PC-9 (cell line): Measurements from ENCODE around the gene SSNA1. TPM values are rescaled to one million over a fixed set of nuclear protein-coding genes. Genes with fewer than 3 reads are reported as not detected.

Experiments
- BruUV-seq: library from RNA; stranded (reverse); fragments of 400-500 nt; replicated peaks from 2 replicates; lab custom pipeline; 2021; lab: Mats Ljungman, UMichigan
- CTCF ChIA-PET: fragments of 300-600 bp; sonication (Branson Sonifier 250); formaldehyde crosslinking; loops from one replicate; lab custom pipeline; 2022; ENCODE audit warnings: antibody characterized with exemption; lab: Charles Lee
- POLR2A ChIA-PET: fragments of 300-600 bp; sonication (Branson Sonifier 250); formaldehyde crosslinking; loops from one replicate; lab custom pipeline; 2022; ENCODE audit warnings: antibody characterized with exemption; ENCODE audit not compliant: unreplicated experiment; lab: Charles Lee
- DNase-seq, 2 experiments: peaks; one replicate each; pipeline versions ENCODE4 v3.0.0 to v3.0.0-alpha.2; 2015 to 2022; ENCODE audit warnings: mixed read lengths in 1 of 2
- H2AFZ ChIP-seq: fragments of 200-600 bp; sonication (generic); 2 replicates; pipeline ENCODE4 v1.8.1; 2017; ENCODE audit warnings: antibody characterized with exemption
- H3F3A ChIP-seq: fragments of 200-600 bp; sonication (generic); 2 replicates; pipeline ENCODE4 v1.8.1; 2017; ENCODE audit warnings: antibody characterized with exemption, mild to moderate bottlenecking, low read depth; ENCODE audit not compliant: insufficient read depth
- H3K27ac ChIP-seq: fragments of 200-600 bp; sonication (generic); 2 replicates; pipeline ENCODE4 v1.6.1; 2016; ENCODE audit warnings: mixed run types
- H3K27me3 ChIP-seq: fragments of 200-600 bp; sonication (generic); 2 replicates; pipeline ENCODE4 v1.6.1; 2016; ENCODE audit warnings: low read depth, mixed run types; ENCODE audit not compliant: insufficient read depth
- H3K36me3 ChIP-seq: fragments of 200-600 bp; sonication (generic); 2 replicates; pipeline ENCODE4 v1.6.1; 2016; ENCODE audit warnings: low read depth, mixed run types
- H3K4me1 ChIP-seq: fragments of 200-600 bp; sonication (generic); replicated peaks from 2 replicates; pipeline ENCODE4 v1.6.1; 2016; ENCODE audit warnings: mixed run types; ENCODE audit not compliant: insufficient read depth
- H3K4me2 ChIP-seq: fragments of 200-600 bp; sonication (generic); 2 replicates; pipeline ENCODE4 v1.6.1; 2017; ENCODE audit warnings: mixed run types
- H3K4me3 ChIP-seq: fragments of 200-600 bp; sonication (generic); 2 replicates; pipeline ENCODE4 v1.6.1; 2016; ENCODE audit warnings: mixed run types
- H3K79me2 ChIP-seq: fragments of 200-600 bp; sonication (generic); 2 replicates; pipeline ENCODE4 v1.6.1; 2017; ENCODE audit warnings: low read depth, mixed run types
- H3K9me2 ChIP-seq: fragments of 200-600 bp; sonication (generic); 2 replicates; pipeline ENCODE4 v1.8.1; 2017; ENCODE audit warnings: mild to moderate bottlenecking; ENCODE audit not compliant: insufficient read depth
- H3K9me3 ChIP-seq: fragments of 200-600 bp; sonication (generic); 2 replicates; pipeline ENCODE4 v1.8.1; 2016; ENCODE audit warnings: low read depth; ENCODE audit not compliant: insufficient read depth
- H4K20me1 ChIP-seq: fragments of 200-600 bp; sonication (generic); 2 replicates; pipeline ENCODE4 v1.8.1; 2017; ENCODE audit not compliant: insufficient read depth
- EZH2 ChIP-seq: fragments of 200-600 bp; sonication (generic); IDR thresholded peaks from 2 replicates; pipeline ENCODE4 v1.8.0; 2017; ENCODE audit warnings: antibody characterized with exemption, low read depth
- intact Hi-C: fragments of 100-400 bp; cut with micrococcal nuclease; formaldehyde crosslinking; loops from one replicate; pipeline ENCODE4 v1.10.0; 2022; ENCODE audit not compliant: unreplicated experiment
- total RNA-seq: library from RNA; stranded (reverse); gene quantifications from 2 replicates; pipeline ENCODE4 v1.2.3, GENCODE V29; 2021
- TF ChIP-seq, protein P1 (sequence below): fragments of 200-600 bp; sonication (generic); conservative IDR thresholded peaks from 2 replicates; pipeline ENCODE4 v1.6.1; 2017; ENCODE audit warnings: mixed run types, antibody characterized with exemption, mild to moderate bottlenecking, moderate library complexity

SSNA1 gene
- total RNA-seq, 1 experiment from 2014 or later = 98.7 TPM

DNA sequence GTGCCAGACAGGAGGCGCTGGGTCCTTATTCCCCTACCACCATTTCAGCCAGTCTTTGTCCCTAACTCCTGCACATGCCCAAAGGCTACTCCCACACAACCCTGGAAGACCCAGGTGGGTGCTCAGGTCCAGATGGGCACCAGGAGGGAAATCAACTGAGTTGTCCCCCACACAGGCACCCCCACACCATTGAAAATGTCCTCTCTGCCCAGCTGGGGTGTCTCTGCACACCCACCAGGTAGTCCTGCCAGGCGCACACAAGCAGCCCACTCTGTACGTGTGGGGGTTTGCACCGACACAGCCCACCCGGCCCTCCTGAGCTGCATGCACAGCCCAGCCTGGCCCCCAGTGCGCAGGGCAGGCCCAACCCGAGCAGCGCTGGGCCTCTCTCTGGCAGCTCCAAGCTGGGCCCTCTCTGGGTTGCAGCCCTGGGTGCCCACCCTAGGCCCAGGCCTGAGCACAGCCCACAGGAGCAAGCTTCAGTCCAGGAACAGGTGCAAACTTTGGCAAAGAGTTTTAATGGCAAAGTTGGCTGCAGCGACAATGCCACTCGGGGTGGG is 31.4 kb downstream of the SSNA1 start:
- Histone ChIP-seq H3K9me3 (no peaks in the 10 kb centered on the region), H2AFZ (no peak overlapping the region), H3F3A (peaks cover 44% of the 10 kb centered on the region), H3K79me2 (no peaks in the 10 kb centered on the region), H3K4me2 (no peak overlapping the region), H3K9me2 (no peaks in the 10 kb centered on the region), H3K36me3 (no peaks in the 10 kb centered on the region), H3K27ac (no peak overlapping the region), H3K4me1 (peaks cover 37% of the 10 kb centered on the region), H3K27me3 (no peaks in the 10 kb centered on the region), H3K4me3 (no peak overlapping the region), H4K20me1 (no peaks in the 10 kb centered on the region; the same call in 1 of the 2 replicates)
- ChIA-PET POLR2A (interaction anchor here (0.6 kb wide), 2 partner anchors 13 to 18 kb away, joined by 3 to 4 read pairs; no protein-coding TSS in a partner anchor), CTCF (no interaction called here)
- no peak for TF ChIP-seq EZH2
- no TSS peak for BruUV-seq
- intact Hi-C loops = no loop called here
- no peak for DNase-seq

DNA sequence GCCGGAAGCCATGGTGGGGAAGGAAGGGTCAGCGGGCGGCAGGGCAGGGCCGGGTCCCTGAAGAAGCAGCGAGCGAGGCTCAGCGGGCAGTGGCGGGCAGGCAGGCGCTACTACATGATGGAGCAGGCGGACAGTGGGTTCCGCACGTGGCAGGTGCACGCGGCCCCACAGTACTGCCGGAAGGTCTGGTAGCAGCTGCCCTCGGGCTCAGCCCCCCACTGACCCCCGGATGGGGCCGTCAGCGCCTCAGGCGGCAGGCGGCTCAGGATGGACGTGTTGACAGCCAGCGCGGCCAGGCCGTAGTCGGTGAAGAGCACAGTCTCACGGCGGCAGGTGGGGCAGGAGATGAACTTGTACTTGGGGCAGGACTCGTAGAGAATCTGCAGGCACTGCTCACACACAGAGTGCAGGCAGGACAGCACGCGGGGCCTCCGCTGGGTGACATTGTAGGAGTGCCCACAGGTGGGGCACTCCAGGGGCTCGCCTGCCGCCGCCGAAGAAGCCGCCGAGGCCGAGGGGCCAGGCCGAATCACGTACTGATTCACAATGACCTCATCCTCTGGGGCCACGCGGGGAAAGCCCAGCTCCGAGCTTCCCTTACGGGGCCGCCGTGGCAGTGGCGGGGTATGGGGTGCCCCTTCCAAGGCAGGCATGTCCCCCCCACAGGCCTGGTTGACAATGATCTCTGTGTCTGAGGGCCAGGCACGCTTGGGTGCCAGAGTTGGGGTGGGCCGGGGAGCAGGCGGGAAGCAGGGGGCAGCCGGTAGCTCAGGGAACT is 32.0 kb downstream of the SSNA1 start:
- TF ChIP-seq, protein P1, sequence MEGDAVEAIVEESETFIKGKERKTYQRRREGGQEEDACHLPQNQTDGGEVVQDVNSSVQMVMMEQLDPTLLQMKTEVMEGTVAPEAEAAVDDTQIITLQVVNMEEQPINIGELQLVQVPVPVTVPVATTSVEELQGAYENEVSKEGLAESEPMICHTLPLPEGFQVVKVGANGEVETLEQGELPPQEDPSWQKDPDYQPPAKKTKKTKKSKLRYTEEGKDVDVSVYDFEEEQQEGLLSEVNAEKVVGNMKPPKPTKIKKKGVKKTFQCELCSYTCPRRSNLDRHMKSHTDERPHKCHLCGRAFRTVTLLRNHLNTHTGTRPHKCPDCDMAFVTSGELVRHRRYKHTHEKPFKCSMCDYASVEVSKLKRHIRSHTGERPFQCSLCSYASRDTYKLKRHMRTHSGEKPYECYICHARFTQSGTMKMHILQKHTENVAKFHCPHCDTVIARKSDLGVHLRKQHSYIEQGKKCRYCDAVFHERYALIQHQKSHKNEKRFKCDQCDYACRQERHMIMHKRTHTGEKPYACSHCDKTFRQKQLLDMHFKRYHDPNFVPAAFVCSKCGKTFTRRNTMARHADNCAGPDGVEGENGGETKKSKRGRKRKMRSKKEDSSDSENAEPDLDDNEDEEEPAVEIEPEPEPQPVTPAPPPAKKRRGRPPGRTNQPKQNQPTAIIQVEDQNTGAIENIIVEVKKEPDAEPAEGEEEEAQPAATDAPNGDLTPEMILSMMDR = no peak
- no peak for TF ChIP-seq EZH2
- H3K4me1 ChIP-seq = peaks cover 44% of the 10 kb centered on the region
- no peaks in the 10 kb centered on the region for H3K9me2 ChIP-seq
- H3K27ac ChIP-seq = no peak overlapping the region
- no peak overlapping the region for H2AFZ ChIP-seq
- no peak for DNase-seq
- ChIA-PET POLR2A (interaction anchor here (0.6 to 0.7 kb wide), 2 partner anchors 14 to 90 kb away, joined by 3 to 35 read pairs; no protein-coding TSS in a partner anchor), CTCF (no interaction called here)
- no peaks in the 10 kb centered on the region for H3K9me3 ChIP-seq
- no peaks in the 10 kb centered on the region; the same call in 1 of the 2 replicates for H4K20me1 ChIP-seq
- no peak overlapping the region for H3K4me3 ChIP-seq
- no TSS peak for BruUV-seq
- peaks cover 5% of the 10 kb centered on the region; the same call in 1 of the 2 replicates for H3K79me2 ChIP-seq
- H3K27me3 ChIP-seq = no peaks in the 10 kb centered on the region
- no peak overlapping the region for H3K4me2 ChIP-seq
- H3K36me3 ChIP-seq = no peaks in the 10 kb centered on the region
- intact Hi-C loops = no loop called here
- H3F3A ChIP-seq = peaks cover 51% of the 10 kb centered on the region

DNA sequence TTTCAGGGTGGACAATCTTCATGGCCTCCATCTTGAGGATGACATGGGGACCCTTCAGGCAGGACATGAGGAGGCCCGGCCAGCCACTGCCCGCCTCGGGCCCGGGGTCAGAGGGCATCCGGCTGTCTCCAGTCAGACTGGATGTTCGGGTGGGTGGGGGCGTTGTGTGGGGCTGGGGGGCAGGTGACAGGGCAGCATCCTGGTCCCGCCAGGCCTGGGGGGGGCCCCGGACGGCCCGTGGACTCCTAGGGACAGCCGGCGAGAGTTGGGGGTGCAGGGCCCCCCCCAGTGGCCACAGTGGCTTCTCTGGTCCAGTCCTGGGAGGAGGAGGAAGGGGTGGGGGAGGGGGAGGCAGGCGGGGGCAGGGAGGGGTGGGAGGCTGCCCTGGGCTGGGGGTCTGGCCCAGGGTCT is 32.6 kb downstream of the SSNA1 start:
- intact Hi-C loops = no loop called here
- ChIA-PET POLR2A (interaction anchor here (0.7 kb wide), 1 partner anchor 90 kb away, joined by 35 read pairs; no protein-coding TSS in a partner anchor), CTCF (interaction anchor here (0.6 kb wide), 1 partner anchor 552 kb away, joined by 3 read pairs; no protein-coding TSS in a partner anchor)

More for the DNA sequence above, 32.6 kb downstream of the SSNA1 start:
- no peaks in the 10 kb centered on the region for H3K9me2 ChIP-seq
- no peaks in the 10 kb centered on the region for H3K9me3 ChIP-seq
- H3K36me3 ChIP-seq = no peaks in the 10 kb centered on the region
- no peak overlapping the region; the same call in 1 of the 2 replicates for H3K4me3 ChIP-seq
- no peaks in the 10 kb centered on the region for H3K27me3 ChIP-seq
- H3F3A ChIP-seq = peaks cover 57% of the 10 kb centered on the region
- no peak overlapping the region for H2AFZ ChIP-seq
- peaks cover 50% of the 10 kb centered on the region for H3K4me1 ChIP-seq
- no peak for DNase-seq
- no peaks in the 10 kb centered on the region; the same call in 1 of the 2 replicates for H4K20me1 ChIP-seq
- BruUV-seq = no TSS peak
- TF ChIP-seq, protein P1 = no peak
- no peak for TF ChIP-seq EZH2
- peak overlapping the region; percentile 75; the same call in 1 of the 2 replicates for H3K4me2 ChIP-seq
- H3K79me2 ChIP-seq = peaks cover 7% of the 10 kb centered on the region; the same call in 1 of the 2 replicates
- no peak overlapping the region for H3K27ac ChIP-seq
